ENCODE measurements around the gene PUSL1.

The PUSL1 gene

DNA sequence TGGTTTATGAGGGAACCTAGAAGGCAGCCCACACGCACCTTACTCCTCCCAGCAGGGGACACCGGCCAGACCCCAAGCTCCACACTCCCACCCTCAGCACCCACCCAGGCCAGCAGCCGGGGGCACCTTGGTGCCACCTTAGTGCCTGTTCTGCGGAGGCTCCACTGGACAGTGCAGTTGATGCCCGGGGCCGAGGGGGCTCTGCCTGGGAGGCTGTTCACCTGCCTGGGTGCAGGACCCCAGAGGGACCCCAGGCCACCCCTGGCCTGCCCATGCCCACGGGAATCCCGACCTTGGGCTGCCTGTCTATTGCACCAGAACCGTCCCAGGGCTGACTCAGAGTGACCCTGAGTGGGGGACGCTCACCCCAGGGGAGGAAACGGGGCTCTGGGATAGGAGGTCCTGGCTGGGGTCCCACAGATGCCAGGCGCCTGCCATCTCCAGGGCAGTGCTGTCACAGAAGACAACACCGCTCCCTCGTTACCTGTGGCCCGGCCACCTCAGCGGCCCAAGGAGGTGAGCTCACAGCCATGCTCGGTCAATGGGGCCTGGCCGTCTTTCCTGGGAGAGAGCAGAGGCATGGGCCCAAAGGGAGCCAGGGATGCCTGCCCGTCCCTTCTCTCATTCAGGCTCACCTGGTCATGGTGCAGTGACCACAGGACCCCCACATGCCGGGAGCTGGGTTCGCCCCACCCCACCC, 27.5 kb upstream of the PUSL1 start:
- DNase-seq: no peak

DNA sequence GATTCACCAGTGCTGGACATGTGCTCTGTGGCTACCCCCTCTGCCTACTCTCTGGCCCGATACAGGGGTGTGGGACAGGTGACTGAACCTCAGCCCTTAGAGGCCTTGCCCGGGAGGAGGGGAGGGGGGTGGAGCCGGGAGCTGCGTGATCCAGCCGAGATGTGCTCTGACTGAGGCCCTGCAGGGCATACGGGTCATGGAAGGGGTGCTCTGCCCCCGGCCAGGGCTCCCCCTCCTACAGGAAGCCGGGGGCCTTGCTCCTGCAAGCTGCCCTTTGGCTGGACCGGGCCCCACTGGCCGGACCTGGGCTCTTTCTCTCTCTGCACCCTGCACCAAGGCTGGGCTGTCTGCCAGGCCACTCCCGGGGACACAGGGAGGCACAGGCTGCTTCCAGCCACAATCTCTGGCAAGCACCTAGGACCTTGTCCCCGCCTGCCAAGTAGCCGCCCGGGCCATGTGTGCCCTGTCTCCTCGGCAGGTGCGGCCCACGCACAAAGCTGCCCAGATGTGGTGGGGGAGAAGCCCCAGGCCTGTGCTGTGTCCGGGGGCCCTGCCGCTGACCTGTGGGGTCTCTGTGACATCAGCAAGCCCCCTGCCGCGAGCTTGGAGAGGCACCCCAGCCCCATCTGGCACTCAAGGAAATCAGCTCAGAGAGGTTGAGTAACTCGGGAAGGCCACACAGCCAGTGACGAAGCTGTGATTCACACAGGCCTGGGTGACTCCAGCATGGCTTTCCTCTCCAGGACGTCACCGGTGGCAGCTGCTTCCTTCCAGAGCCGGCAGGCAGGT, 26.7 kb upstream of the PUSL1 start:
- no peak for DNase-seq

DNA sequence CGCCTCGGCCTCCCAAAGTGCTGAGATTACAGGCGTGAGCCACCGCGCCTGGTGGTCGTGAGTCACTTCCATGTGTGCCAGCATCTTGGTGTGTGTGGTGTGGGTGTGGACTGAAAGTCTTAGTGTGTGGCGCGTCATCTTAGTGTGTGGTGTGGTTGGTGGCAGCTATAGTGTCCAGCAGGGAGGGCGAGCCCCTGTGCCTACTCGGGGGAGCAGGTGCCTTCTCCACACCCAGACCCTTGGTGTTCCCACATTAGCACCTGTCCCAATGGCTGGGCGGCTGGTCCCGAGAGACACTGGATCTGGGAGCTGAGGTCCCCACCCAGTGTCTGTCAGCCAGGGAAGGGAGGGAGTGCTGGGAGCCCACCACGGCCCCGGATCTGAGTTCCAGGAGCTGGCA, 25.4 kb upstream of the PUSL1 start:
- no peak for DNase-seq

DNA sequence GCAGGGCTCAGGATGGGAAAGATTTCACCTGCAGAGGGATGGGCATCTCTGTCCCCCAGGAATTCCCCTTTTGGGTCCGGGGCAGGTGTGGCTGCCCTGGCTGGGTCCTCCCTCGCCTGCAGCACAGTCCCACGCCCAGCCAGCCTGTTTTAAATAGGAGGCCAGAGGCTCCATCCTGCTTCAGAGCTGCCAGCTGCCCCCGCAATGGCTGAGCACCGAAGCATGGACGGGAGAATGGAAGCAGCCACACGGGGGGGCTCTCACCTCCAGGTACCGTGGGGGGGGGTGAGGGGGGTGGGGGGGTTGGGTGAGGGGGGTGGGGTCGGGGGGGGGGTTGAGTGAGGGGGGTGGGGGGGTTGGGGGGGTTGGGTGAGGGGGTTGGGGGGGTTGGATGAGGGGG, 24.6 kb upstream of the PUSL1 start:
- DNase-seq: no peak

DNA sequence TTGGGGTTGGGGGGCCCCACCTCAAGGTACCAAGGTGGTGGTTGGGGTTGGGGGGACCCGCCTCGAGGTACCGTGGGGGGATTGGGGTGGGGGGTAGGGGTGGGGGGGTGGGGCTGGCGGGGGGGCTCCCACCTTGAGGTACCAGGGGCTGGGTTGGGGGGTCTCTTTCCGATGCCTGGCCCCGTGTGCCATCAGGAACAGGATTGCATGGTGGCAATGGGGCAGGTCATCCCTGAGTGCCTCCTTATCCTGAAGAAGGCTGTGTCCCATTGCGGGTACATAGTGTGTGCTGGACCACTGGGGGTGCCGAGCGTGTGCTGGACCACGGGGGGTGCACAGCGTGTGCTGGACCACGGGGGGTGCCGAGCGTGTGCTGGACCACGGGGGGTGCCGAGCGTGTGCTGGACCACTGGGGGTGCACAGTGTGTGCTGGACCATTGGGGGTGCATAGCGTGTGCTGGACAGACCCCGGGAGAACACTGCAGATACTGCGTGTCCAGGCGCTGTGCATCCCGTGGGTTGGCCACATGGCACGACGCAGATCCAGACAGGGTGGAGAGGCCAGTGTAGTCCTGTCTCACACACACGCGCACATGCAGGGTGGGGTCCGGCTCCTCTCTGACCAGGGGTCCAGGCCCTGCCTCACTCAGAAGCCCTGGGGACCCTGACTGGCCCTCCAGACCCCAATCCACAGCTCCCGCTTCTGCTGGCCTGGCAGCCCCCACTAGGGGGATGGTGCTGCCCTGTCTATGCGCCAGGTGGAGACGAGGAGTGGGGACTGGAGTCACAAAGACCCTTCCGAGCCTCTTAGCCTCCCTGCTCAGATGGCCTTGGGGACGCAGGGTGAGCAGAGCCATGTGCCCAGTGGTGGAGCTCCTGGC, 23.9 kb upstream of the PUSL1 start:
- no peak for DNase-seq

DNA sequence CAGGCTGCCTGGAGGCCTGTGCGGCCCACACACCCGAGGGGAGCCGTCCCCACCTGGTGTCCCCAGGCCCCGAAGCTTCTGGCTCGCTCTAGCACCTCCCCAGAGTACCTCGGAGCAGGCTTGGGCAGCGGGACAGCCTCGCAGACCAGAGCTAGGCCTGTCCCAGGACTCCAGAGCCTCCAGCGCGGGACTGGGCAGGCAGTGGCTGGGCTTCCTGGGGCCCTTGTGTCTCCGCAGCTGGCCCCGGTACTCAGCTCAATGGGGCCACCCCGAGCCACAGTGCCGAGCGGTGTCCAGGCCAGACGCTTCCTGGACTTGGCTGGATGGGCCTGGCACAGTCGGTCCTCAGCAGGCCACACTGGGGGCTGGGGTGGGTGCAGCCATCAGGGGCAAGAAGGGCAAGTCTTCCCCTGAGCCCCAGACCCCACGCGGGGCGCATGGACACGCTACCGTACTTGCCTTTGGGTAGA, 23.3 kb upstream of the PUSL1 start:
- DNase-seq: no peak

DNA sequence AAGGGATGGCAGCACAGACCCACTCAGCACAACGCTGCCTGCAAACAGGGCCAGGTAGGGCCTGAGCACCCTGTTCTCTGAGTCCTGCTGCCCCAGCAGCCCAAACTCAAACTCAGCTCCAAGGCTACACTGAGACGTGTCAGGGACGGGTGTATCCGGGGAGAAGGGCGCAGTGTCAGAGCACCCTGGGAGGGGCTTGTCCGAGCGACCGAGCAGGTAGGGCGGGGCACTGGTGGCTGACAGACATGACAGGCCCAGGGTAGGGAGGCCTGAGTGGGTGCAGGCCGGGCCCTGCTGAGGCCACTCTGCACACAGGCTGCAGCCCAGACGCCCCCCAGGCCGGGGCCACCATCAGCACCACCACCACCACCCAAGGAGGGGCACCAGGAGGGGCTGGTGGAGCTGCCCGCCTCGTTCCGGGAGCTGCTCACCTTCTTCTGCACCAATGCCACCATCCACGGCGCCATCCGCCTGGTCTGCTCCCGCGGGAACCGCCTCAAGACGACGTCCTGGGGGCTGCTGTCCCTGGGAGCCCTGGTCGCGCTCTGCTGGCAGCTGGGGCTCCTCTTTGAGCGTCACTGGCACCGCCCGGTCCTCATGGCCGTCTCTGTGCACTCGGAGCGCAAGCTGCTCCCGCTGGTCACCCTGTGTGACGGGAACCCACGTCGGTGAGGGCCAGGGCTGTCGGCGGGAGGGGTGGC, 22.6 kb upstream of the PUSL1 start:
- DNase-seq: no peak

DNA sequence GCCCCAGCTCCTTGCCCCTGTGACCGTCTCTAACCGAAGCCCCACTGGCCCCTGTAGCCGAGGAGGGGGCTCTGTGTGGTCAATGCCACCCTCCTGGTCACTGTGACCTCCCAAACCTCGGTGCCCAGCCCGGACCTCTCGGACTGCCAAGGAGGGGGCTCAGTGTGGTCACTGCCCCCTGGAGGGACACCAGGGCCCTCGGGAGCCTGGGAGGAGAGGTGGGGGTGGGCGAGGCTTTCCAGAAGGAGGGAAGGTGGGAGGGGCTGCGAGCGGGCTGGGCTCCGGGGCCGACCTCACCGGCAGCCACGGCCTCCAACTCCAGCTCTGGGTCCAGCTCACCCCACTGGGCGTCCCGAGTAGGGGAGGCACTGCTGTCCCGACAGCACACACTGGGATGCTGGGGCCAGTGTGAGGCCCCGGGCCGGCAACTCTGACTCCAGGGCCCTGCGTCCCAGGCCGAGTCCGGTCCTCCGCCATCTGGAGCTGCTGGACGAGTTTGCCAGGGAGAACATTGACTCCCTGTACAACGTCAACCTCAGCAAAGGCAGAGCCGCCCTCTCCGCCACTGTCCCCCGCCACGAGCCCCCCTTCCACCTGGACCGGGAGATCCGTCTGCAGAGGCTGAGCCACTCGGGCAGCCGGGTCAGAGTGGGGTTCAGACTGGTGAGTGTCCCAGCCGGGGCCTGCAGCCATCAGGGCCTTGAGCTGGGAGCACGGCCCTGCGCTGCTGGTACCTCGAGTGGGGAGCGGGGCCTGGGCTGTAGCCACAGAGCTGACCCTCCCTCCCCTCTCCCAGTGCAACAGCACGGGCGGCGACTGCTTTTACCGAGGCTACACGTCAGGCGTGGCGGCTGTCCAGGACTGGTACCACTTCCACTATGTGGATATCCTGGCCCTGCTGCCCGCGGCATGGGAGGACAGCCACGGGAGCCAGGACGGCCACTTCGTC, 21.8 kb upstream of the PUSL1 start:
- no peak for DNase-seq

DNA sequence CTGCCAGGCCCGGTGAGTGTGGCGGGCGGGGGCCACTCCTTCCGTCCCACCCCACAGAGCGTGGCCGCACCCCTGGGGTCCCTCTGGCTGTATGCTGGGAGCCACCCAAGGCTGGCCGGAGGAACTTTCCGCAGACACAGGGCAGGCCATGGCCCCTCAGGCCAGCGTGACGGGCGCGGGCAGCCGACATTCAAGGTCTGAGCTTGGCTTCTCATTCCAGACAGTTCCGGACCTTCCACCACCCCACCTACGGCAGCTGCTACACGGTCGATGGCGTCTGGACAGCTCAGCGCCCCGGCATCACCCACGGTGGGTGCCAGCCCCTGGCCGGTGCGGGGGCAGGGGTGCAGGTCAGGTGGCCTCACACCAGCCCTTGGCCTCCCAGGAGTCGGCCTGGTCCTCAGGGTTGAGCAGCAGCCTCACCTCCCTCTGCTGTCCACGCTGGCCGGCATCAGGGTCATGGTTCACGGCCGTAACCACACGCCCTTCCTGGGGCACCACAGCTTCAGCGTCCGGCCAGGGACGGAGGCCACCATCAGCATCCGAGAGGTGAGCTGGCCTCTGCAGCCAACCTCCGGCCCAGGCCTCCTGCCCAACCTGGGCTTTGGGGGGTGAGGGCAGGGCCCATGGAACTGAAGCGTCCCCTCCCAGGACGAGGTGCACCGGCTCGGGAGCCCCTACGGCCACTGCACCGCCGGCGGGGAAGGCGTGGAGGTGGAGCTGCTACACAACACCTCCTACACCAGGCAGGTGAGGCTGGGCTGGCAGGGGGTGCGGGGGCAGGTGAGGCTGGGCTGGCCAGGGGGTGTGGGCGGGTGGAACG, 20.9 kb upstream of the PUSL1 start:
- DNase-seq: no peak

DNA sequence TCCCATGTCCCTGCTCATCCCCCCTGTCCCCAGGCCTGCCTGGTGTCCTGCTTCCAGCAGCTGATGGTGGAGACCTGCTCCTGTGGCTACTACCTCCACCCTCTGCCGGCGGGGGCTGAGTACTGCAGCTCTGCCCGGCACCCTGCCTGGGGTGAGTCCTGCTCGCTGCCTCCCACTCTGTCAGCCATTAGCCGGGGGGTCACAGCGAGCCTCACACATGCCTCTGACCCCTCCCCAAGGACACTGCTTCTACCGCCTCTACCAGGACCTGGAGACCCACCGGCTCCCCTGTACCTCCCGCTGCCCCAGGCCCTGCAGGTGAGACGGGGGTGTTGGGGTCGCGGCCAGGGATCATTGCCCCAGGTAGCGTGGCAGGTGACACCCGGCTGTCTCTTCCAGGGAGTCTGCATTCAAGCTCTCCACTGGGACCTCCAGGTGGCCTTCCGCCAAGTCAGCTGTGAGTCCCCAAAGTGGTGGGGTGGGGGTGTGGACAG, 18.1 kb upstream of the PUSL1 start:
- DNase-seq: no peak

DNA sequence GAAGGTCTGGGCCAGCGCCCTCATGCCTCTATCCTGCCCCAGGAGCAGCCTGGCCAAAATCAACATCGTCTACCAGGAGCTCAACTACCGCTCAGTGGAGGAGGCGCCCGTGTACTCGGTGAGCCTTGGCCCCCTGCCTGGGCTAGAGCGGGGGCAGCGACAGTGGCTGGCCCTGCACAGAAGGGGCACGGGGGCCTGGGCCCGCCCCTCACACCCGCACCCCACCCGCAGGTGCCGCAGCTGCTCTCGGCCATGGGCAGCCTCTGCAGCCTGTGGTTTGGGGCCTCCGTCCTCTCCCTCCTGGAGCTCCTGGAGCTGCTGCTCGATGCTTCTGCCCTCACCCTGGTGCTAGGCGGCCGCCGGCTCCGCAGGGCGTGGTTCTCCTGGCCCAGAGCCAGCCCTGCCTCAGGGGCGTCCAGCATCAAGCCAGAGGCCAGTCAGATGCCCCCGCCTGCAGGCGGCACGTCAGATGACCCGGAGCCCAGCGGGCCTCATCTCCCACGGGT, 17.3 kb upstream of the PUSL1 start:
- DNase-seq: no peak

DNA sequence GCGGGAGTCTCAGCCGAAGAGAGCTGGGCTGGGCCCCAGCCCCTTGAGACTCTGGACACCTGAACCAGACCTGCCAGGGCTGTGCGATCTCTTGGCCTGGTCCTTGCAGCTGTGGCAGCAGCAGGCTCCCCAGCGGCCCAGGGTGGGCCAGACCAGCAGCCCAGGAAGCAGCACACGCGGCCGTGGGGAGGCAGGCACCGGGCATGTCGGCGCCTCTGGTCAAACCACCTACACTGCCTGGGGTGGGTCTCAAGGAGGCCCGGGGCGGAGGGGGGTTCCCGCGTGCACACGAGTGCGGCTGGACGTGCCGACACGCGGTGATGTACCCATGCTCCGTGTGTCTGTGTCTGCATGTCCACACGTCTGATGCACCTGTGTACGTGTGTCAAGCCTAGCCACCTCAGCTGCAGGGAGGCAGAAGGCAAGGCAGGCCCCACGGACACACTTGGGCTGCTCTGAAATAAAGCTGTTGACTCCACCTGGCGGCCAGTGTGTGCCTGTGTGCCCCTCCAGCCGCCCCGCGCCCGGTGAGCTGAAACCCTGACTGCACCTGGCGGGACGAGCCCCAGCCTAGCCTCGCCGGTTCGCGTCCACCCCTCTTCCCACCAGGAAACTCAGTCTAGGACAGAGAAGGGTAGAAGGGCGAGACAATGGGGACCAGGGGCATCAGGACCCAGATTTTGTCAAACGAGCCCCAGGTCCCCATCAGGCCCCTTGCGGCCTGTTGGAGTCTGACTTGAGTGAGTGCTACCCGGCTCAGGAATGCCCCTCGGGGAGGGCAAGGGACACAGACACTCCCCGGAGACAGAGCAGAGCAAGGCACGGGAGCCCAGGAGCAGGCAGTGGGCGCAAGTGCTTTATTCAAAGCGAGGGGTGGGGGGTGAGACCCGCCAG, 16.6 kb upstream of the PUSL1 start:
- DNase-seq: peak; percentile 38

DNA sequence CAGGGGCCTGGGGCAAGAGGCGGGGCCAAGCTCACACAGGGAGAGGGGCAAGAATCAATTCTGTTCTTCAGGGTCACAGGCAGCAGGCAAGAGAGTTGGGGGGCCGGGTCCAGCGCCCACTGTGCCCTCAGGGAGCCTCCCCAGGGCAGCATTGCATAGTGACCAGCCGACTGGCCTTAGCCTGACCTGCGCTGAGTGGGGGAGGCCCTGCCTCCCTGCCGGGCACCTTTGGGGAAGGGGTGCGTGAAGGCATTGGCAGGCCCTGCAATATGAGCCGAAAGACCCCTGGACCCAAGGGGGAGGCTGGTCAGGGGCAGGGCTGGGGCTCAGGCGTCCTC, 16.0 kb upstream of the PUSL1 start:
- no peak for DNase-seq

DNA sequence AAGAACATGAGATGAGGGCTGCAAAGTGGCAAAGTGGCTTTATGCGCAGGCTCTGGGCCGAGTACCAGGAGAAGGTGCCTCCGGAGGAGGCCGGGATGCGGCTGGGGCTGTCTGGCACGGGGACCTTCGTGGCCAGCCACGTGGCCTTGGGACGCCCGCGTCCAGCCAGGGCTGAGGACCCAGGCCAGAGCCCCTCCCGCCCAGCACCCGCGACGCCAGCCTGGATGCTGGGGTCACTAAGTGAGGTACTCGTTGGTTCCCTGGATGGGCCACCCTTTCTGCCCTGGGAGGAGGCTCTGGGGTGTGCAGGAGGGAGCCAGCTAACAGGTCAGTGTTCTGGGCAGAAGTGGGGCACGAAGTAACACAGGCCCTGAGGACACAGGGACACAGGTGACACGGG, 15.5 kb upstream of the PUSL1 start:
- DNase-seq: no peak

DNA sequence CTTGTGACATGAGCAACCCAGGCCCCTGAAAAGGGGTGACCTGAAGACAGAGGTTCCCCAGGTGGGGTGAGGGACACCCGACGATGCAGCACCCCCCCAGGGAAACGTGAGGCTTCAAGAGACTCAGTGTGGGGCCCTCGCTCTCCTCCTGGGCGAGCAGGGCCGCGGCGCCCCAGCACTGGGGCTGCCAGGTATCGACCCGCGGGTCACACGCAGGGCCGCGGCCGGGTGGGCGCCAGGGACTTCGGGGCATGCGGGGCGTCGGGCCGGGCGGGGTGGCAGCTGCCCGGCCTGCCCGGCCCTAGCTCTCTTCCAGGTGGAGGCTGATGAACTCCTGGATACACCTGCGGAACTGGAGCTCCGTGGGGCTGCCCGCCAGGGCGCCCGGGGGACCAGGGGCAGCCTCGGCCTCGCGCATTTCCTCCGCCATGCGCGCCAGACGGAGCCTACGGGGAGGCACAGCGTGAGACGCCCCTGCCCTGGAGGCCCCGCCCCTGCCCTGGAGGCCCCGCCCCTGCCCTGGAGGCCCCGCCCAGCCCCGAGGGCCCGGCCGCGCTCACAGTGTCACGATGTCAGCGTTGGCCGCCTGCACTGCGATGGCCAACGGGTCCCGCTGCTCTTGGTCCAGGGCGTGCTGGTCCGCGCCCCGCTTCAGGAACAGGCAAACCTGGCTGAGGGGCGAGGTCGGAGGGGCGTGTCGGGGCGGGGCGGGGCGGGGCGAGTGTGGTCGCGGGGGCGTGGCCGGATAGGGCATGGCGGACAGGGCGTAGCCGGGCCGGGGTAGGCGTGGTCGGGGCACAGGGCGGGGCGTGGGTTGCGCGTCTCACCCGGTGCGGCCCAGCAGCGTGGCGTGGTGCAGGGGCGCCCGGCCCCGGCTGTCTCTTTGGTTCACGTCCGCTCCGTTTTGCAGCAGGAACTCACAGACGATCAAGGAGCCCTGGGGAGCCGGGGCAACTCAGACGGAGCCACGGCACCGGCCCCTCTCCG, 14.8 kb upstream of the PUSL1 start:
- DNase-seq: no peak

DNA sequence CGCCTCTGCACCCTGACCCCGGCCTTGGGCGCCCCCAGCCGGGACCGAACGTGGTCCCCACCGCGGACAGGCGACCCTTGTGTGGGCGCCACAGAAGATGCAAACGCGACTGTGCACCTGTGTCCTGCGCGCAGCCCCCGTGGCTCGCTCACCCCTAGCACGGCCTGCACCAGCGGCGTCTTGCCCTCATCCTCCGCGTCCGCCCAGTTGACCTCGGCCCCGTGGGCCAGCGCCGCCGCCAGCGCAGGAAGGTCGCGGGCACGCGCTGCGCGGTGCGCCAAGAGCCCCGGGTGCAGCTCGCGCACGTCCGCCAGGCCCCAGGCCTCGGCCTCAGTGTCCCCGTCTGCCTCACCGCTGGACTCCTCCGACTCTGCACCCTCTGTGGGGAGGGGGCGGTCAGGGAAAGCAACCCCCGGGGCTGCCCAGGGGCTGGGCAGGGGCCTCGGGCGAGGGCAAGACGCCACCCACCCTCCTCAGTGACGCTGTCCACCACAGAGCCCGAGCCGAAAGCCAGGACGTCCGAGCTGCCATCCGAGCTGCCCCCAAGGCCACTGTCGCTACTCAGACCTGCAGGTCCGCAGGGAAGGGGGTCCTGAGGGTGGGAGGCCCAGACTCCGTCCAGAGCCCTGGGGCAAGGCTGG, 14.0 kb upstream of the PUSL1 start:
- DNase-seq: no peak

DNA sequence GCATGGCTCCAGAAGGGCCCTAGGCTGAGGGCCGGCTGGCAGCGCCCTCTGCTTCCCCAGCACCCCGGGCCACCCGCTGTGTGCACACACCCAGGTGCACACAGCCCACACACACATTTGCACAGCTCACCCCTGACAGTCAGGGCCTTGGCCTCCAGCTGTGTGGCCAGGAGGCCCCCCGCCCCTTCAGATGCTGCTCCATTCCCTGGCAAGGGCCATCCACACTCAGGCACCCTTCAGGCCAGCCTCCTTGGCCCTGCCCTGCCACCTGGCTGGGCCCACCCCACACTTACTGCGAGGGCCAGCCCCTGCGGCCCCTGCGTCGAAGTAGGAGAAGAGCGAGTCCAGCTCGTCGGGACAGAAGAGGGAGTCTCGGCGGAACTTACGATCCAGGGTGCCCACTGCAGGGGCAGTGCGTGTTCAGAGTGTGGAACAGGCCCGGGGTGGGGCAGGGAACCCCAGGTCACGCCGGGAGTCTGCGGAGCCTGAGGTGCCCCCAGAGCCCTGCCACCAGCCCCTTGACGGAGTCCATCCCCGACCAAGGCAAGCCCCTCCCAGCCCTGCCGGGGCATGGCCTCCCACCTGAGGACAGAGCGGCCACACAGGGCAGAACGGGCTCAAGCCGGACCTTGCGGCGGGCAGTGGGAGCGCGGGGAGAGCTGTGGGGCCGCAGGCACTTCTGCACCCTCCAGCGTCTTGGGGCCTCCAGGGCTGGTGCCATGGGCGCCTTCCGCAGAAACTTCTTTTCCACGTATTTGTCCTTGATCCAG, 13.1 kb upstream of the PUSL1 start:
- no peak for DNase-seq
